Fibroblast of villous mesenchyme (primary cell): ENCODE results near the gene MAN1C1. TPM values are rescaled to one million over a fixed set of nuclear protein-coding genes. Genes with fewer than 3 reads are reported as not detected.

Experiments used
- DNase-seq: peaks from one replicate; pipeline ENCODE4 v3.0.0-alpha.2; 2010; ENCODE audit warnings: low read depth
- H3K4me3 ChIP-seq: 2 replicates; pipeline ENCODE4 v1.5.1; 2011; ENCODE audit warnings: low read depth, mild to moderate bottlenecking, low read length
- CTCF ChIP-seq: IDR thresholded peaks from 2 replicates; pipeline ENCODE4 v1.5.1; 2012; ENCODE audit warnings: low read depth, mild to moderate bottlenecking, low read length; ENCODE audit not compliant: insufficient read depth
- total RNA-seq: library from RNA; depleted of rRNA; stranded (reverse); fragments of >200 nt; gene quantifications from 2 replicates; pipeline ENCODE4 v1.2.3, GENCODE V29; 2012

The MAN1C1 gene
- total RNA-seq, 1 donor: 5.2 TPM

GRCh38 chr1:25680701-25681100 lies 64.1 kb downstream of the MAN1C1 start:
- no peak overlapping the region for H3K4me3 ChIP-seq
- no peak for TF ChIP-seq CTCF
- no peak for DNase-seq

DNA sequence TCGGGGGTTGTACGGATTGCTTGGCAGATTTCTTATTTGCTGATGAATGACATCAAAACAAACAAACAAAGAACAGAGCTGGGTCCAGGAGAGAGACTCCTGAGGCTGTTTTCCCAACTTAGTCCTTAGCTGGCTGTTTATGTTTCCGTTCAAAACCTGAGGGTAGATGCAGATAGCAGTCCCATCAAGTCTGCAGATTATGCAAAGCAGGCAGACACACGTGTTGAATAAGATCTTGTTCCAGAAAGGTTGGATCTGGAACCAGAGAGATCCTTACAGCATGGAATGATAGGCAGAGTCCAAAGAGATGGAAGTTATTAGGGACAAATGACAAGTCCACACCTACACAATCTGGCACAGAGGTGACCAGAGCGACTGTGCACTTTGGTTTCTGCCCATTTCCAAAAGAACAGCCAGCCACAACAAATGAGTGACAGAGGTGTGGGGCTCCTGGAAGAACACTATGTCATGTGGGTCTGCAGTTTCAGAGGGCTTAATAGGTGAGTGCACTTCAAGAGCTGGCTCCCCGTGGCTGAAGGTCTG lies 65.5 kb downstream of the MAN1C1 start:
- DNase-seq: no peak
- no peak for TF ChIP-seq CTCF
- H3K4me3 ChIP-seq: no peak overlapping the region

- TF ChIP-seq CTCF: no peak
- no peak for DNase-seq
- H3K4me3 ChIP-seq: no peak overlapping the region
These were observed 66.6 kb downstream of the MAN1C1 start for GRCh38 chr1:25683177-25683576.

DNA sequence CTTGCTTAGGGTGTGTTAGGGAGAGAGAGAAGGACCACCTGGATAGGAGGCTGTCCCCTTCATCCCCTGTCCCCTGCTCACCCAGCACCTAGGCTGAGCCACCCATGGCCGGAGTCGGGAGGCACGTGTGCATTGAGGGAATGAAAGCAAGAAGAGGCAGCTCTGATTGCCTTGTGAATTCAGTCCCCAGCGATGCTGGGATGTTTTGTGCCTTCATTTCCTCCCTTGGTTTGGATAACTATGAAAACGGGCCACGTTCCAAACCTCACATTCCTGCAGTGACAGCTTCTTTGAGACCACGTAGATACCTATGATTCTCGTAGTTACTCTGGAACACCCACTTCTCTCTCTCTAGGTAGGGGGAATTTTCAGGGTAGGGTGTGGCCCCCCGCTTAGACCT lies 67.1 kb downstream of the MAN1C1 start:
- no peak for TF ChIP-seq CTCF
- no peak overlapping the region for H3K4me3 ChIP-seq
- DNase-seq: no peak

- no peak for DNase-seq
- no peak for TF ChIP-seq CTCF
- no peak overlapping the region for H3K4me3 ChIP-seq
These were observed 67.8 kb downstream of the MAN1C1 start for GRCh38 chr1:25684216-25684965.

- no peak for DNase-seq
- H3K4me3 ChIP-seq: no peak overlapping the region
- no peak for TF ChIP-seq CTCF
These were observed 68.7 kb downstream of the MAN1C1 start for GRCh38 chr1:25685211-25685750.
